CD14-positive monocyte (primary cell): ENCODE data around the gene C19orf67. TPM values are rescaled to one million over a fixed set of nuclear protein-coding genes. Genes with fewer than 3 reads are reported as not detected.

Source experiments
- DNase-seq, 3 donors: peaks; one replicate each; pipeline ENCODE4 v3.0.0-alpha.2; 2011 to 2022
- H2AFZ ChIP-seq: 2 replicates; pipeline ENCODE4 v1.6.0; 2012; ENCODE audit warnings: mild to moderate bottlenecking, low read depth, low read length, inconsistent platforms; ENCODE audit not compliant: insufficient read depth, poor library complexity, severe bottlenecking
- H3K27ac ChIP-seq, 2 donors: 1 replicate in 1 of 2; 2 replicates in 1 of 2; pipeline ENCODE4 v1.5.1; 2012 to 2013; ENCODE audit warnings: low read length in 2 of 2, control low read depth in 1 of 2, inconsistent platforms in 1 of 2, low read depth in 1 of 2, mild to moderate bottlenecking in 1 of 2
- H3K27me3 ChIP-seq, 2 donors: one replicate each; pipeline versions ENCODE4 v1.6.0 to v1.6.1; 2011 to 2013; ENCODE audit warnings: low read length in 2 of 2; ENCODE audit not compliant: control insufficient read depth in 2 of 2, insufficient read depth in 2 of 2
- H3K36me3 ChIP-seq, 2 donors: replicated peaks in 1 of 2; 1 replicate in 1 of 2; 2 replicates in 1 of 2; pipeline versions ENCODE4 v1.5.1 to v1.6.1; 2012 to 2013; ENCODE audit warnings: low read length in 2 of 2, control low read depth in 1 of 2, inconsistent platforms in 1 of 2, mild to moderate bottlenecking in 1 of 2; ENCODE audit not compliant: insufficient read depth in 2 of 2, control insufficient read depth in 1 of 2
- H3K4me1 ChIP-seq, 2 donors: 1 replicate in 1 of 2; 2 replicates in 1 of 2; pipeline versions ENCODE4 v1.5.1 to v1.6.1; 2012 to 2013; ENCODE audit warnings: low read length in 2 of 2, control low read depth in 1 of 2, inconsistent platforms in 1 of 2, mild to moderate bottlenecking in 1 of 2, moderate library complexity in 1 of 2; ENCODE audit not compliant: insufficient read depth in 2 of 2, control insufficient read depth in 1 of 2
- H3K4me2 ChIP-seq: replicated peaks from 2 replicates; pipeline ENCODE3; 2012; ENCODE audit warnings: low read length, moderate library complexity, mild to moderate bottlenecking; ENCODE audit not compliant: poor library complexity, severe bottlenecking; ENCODE audit errors: extremely low read depth
- H3K4me3 ChIP-seq, 3 experiments: fragments of 200-600 bp in 1 of 3; sonication (generic) in 1 of 3; replicated peaks in 1 of 3; 1 replicate in 2 of 3; 2 replicates in 1 of 3; pipeline ENCODE4 v1.5.1; 2011 to 2013; ENCODE audit warnings: low read length in 3 of 3, mild to moderate bottlenecking in 3 of 3, control low read depth in 2 of 3, low read depth in 2 of 3, inconsistent platforms in 1 of 3, moderate library complexity in 1 of 3
- H3K79me2 ChIP-seq: 2 replicates; pipeline ENCODE4 v1.6.0; 2012; ENCODE audit warnings: mild to moderate bottlenecking, control low read depth, inconsistent platforms, low read length, moderate library complexity; ENCODE audit not compliant: insufficient read depth
- H3K9ac ChIP-seq: 2 replicates; pipeline ENCODE4 v1.6.0; 2017; ENCODE audit warnings: low read length, mild to moderate bottlenecking; ENCODE audit not compliant: insufficient read depth, poor library complexity, severe bottlenecking
- H3K9me3 ChIP-seq, 2 donors: replicated peaks in 1 of 2; 1 replicate in 1 of 2; 2 replicates in 1 of 2; pipeline versions ENCODE4 v1.5.1 to v1.6.1; 2012 to 2013; ENCODE audit warnings: low read length in 2 of 2, control low read depth in 1 of 2; ENCODE audit not compliant: control insufficient read depth in 1 of 2, insufficient read depth in 1 of 2
- H4K20me1 ChIP-seq: 2 replicates; pipeline ENCODE4 v1.6.0; 2012; ENCODE audit warnings: mild to moderate bottlenecking, low read length, control low read depth, moderate library complexity; ENCODE audit not compliant: insufficient read depth
- H3K27ac Mint-ChIP-seq, 7 donors: one replicate each; pipeline ENCODE4 v1.8.0; 2020; ENCODE audit warnings: mild to moderate bottlenecking in 7 of 7, mixed read lengths in 7 of 7, moderate library complexity in 6 of 7, inconsistent platforms in 2 of 7
- H3K27me3 Mint-ChIP-seq, 3 donors: one replicate each; pipeline ENCODE4 v1.8.0; 2021 to 2022; ENCODE audit warnings: low read depth in 3 of 3, mild to moderate bottlenecking in 3 of 3, mixed read lengths in 3 of 3, moderate library complexity in 3 of 3, inconsistent platforms in 1 of 3
- H3K36me3 Mint-ChIP-seq, 2 donors: one replicate each; pipeline ENCODE4 v1.8.0; 2020; ENCODE audit warnings: mixed read lengths in 2 of 2, inconsistent platforms in 1 of 2, mild to moderate bottlenecking in 1 of 2
- H3K4me1 Mint-ChIP-seq: one replicate; pipeline ENCODE4 v1.8.0; 2020; ENCODE audit warnings: mild to moderate bottlenecking, mixed read lengths
- H3K4me3 Mint-ChIP-seq, 2 donors: one replicate each; pipeline ENCODE4 v1.8.0; 2020; ENCODE audit warnings: mild to moderate bottlenecking in 2 of 2, mixed read lengths in 2 of 2, moderate library complexity in 1 of 2
- H3K9me3 Mint-ChIP-seq, 7 donors: one replicate each; pipeline ENCODE4 v1.8.0; 2020 to 2022; ENCODE audit warnings: mixed read lengths in 7 of 7, mild to moderate bottlenecking in 6 of 7, moderate library complexity in 6 of 7, inconsistent platforms in 2 of 7
- WGBS: methylation state at CpG from one replicate; pipeline ENCODE4 v1.1.5; 2013; ENCODE audit warnings: missing lambda C conversion rate; ENCODE audit not compliant: insufficient coverage; 5-methylcytosine and 5-hydroxymethylcytosine counted together
- intact Hi-C, 2 donors: fragments of 100-400 bp; cut with micrococcal nuclease; formaldehyde crosslinking; loops; one replicate each; pipeline versions ENCODE4 v1.15.0 to v1.15.1; 2023
- polyA plus RNA-seq, 3 donors: library from polyadenylated mRNA; depleted of rRNA in 1 of 3; unstranded in 2 of 3; stranded (reverse) in 1 of 3; fragments of 300-500 nt in 2 of 3; fragments of >200 nt in 1 of 3; fragmentation: Illumina TruSeq in 2 of 3; gene quantifications; 1 replicate in 2 of 3; 2 replicates in 1 of 3; pipeline ENCODE4 v1.2.3, GENCODE V29; 2012 to 2021
- TF ChIP-seq, protein P1 (sequence below): fragments of 200-600 bp; IDR thresholded peaks from one replicate; pipeline ENCODE4 v1.8.0; 2022; ENCODE audit warnings: antibody characterized with exemption, mild to moderate bottlenecking

Gene C19orf67
- polyA plus RNA-seq, 3 donors: not detected

DNA sequence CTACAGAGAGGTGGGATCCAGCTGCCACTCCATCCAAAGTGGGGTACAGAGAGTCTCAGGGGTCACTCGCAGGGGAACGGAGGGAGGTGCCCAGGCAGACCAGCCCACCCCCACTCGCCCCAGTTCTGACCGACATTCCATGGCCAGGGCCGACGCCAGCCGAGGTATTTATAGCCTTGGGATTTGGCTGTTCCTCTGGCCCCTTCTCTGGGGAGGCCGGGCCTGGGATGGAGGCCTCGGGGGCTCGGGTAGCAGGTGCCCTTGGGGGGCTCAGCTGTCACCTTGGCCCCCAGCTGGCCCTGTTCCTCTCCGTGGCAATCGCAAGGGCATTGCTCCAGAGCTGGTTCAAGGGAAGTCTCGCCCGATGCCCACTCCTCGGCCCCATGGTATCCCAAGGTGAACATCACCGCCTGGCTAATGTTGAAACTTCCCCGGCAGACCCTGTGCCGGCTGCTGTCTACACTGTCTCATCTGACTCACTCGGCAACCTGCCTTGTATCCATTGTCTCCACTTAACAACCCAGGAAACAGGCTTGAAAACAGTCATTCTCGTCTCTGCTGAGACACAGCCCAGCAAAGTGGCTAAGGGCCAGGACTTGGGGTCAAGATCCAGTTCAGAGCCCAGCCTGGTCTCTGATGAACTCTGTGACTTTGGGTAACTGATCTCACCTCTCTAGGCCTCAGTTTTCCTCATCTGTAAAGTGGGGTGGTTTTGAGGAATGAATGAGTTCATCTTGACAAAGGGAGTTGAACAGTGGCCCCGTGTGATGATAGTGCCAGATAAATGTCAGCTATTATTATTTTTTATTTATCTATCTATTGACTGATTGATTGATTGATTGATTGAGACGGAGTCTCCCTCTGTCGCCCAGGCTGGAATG lies 22.2 kb upstream of the C19orf67 start:
- H3K27me3 Mint-ChIP-seq: peaks cover 0 to 2% (median 0%) of the 10 kb centered on the region in 3 donors
- WGBS: 95% methylated on average over 15 of the region's 23 CpGs
- H3K36me3 Mint-ChIP-seq: peaks cover 33 to 84% of the 10 kb centered on the region in 2 donors
- no peak for DNase-seq
- H3K27ac Mint-ChIP-seq: peak overlapping the region in 3 of 7 donors; percentile 10 to 78 (median 18)
- no peak overlapping the region for H3K9ac ChIP-seq
- no peaks in the 10 kb centered on the region for H3K27me3 ChIP-seq
- no peaks in the 10 kb centered on the region for H3K9me3 ChIP-seq
- peaks cover 7 to 13% of the 10 kb centered on the region in 2 donors for H3K4me1 ChIP-seq
- no peak overlapping the region for H3K4me3 Mint-ChIP-seq
- H3K4me3 ChIP-seq: no peak overlapping the region
- TF ChIP-seq, protein P1, sequence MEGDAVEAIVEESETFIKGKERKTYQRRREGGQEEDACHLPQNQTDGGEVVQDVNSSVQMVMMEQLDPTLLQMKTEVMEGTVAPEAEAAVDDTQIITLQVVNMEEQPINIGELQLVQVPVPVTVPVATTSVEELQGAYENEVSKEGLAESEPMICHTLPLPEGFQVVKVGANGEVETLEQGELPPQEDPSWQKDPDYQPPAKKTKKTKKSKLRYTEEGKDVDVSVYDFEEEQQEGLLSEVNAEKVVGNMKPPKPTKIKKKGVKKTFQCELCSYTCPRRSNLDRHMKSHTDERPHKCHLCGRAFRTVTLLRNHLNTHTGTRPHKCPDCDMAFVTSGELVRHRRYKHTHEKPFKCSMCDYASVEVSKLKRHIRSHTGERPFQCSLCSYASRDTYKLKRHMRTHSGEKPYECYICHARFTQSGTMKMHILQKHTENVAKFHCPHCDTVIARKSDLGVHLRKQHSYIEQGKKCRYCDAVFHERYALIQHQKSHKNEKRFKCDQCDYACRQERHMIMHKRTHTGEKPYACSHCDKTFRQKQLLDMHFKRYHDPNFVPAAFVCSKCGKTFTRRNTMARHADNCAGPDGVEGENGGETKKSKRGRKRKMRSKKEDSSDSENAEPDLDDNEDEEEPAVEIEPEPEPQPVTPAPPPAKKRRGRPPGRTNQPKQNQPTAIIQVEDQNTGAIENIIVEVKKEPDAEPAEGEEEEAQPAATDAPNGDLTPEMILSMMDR: no peak
- H3K27ac ChIP-seq: no peak overlapping the region
- no peak overlapping the region for H2AFZ ChIP-seq
- H3K79me2 ChIP-seq: peaks cover 44% of the 10 kb centered on the region
- H3K4me1 Mint-ChIP-seq: peaks cover 12% of the 10 kb centered on the region
- no peaks in the 10 kb centered on the region for H3K9me3 Mint-ChIP-seq
- peaks cover 47 to 64% of the 10 kb centered on the region in 2 donors for H3K36me3 ChIP-seq
- intact Hi-C loops: no loop called here
- no peak overlapping the region for H3K4me2 ChIP-seq
- peaks cover 96% of the 10 kb centered on the region for H4K20me1 ChIP-seq

DNA sequence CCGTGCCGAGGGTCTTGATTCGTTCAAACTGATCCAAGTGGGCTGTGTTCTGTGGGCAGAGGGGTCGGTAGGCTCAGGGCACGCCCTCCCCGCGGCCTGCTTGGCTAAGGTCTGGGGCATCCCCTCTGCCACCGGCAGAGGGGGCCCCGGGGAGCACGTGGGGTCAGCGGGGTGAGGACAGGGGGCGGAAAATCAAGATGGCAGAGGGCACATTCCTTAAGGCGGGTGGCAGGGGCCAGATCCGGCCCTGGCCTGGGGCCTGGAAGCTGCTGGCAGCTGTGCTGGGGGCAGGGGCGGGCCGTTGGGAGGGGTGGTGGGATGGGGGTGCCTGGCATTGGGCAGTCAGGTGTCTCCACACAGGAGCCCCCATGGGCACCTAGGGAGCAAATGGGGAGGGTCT lies 21.3 kb upstream of the C19orf67 start:
- no peak overlapping the region for H3K4me2 ChIP-seq
- H3K4me1 ChIP-seq: peaks cover 0 to 3% of the 10 kb centered on the region in 2 donors
- H3K27ac ChIP-seq: no peak overlapping the region
- peaks cover 96% of the 10 kb centered on the region for H4K20me1 ChIP-seq
- no peak overlapping the region for H3K4me3 ChIP-seq
- H2AFZ ChIP-seq: no peak overlapping the region
- Mint-ChIP-seq H3K27ac (no peak overlapping the region), H3K4me1 (peaks cover 4% of the 10 kb centered on the region), H3K27me3 (peaks cover 0 to 2% (median 0%) of the 10 kb centered on the region in 3 donors), H3K9me3 (no peaks in the 10 kb centered on the region), H3K36me3 (peaks cover 42 to 94% of the 10 kb centered on the region in 2 donors), H3K4me3 (no peak overlapping the region)
- intact Hi-C loops: no loop called here
- no peak for DNase-seq
- TF ChIP-seq, protein P1: no peak
- no peaks in the 10 kb centered on the region for H3K9me3 ChIP-seq
- H3K9ac ChIP-seq: no peak overlapping the region
- WGBS: 95% methylated on average over 7 of the region's 16 CpGs
- H3K36me3 ChIP-seq: peaks cover 57 to 74% of the 10 kb centered on the region in 2 donors
- H3K27me3 ChIP-seq: no peaks in the 10 kb centered on the region
- peaks cover 34% of the 10 kb centered on the region for H3K79me2 ChIP-seq
